Prostate gland (tissue), 2 donors: ENCODE data around the gene PDXK. TPM values are rescaled to one million over a fixed set of nuclear protein-coding genes. Genes with fewer than 3 reads are reported as not detected.
"Not testable (repeated sequence)": the region's sequence is repeated elsewhere in the genome, so short reads cannot be mapped to it uniquely, and the experiment has no call there.

Experiments used
- DNase-seq: peaks from one replicate; pipeline ENCODE4 v3.0.0-alpha.2; 2019; ENCODE audit warnings: low spot score
- H3K27ac ChIP-seq, 2 donors: fragments of 200-600 bp; sonication (generic); 2 replicates each; pipeline ENCODE4 v1.5.1; 2017 to 2019
- H3K27me3 ChIP-seq: fragments of 200-600 bp; sonication (generic); replicated peaks from 2 replicates; pipeline ENCODE4 v1.5.1; 2019; ENCODE audit not compliant: insufficient read depth
- H3K36me3 ChIP-seq, 2 donors: fragments of 200-600 bp; sonication (generic); 1 replicate in 1 of 2; 2 replicates in 1 of 2; pipeline versions ENCODE4 v1.5.1 to v1.8.1; 2017 to 2019
- H3K4me1 ChIP-seq: fragments of 200-600 bp; sonication (generic); replicated peaks from 2 replicates; pipeline ENCODE4 v1.5.1; 2019
- H3K4me3 ChIP-seq, 2 donors: fragments of 200-600 bp; sonication (generic); 2 replicates each; pipeline ENCODE4 v1.5.1; 2017 to 2019
- H3K9me3 ChIP-seq: fragments of 200-600 bp; sonication (generic); 2 replicates; pipeline ENCODE4 v1.5.1; 2017
- CTCF ChIP-seq, 4 experiments: fragments of 200-600 bp in 2 of 4; fragments of 450-650 bp in 2 of 4; sonication (generic) in 2 of 4; IDR thresholded peaks; 1 replicate in 3 of 4; 2 replicates in 1 of 4; pipeline ENCODE4 v1.5.1; 2016 to 2019; ENCODE audit warnings: antibody characterized with exemption in 4 of 4, mild to moderate bottlenecking in 2 of 4, moderate library complexity in 2 of 4
- POLR2A ChIP-seq: fragments of 450-650 bp; IDR thresholded peaks from one replicate; pipeline ENCODE4 v1.6.1; 2016; ENCODE audit warnings: antibody characterized with exemption, mild to moderate bottlenecking
- POLR2AphosphoS5 ChIP-seq: sonication (generic); formaldehyde crosslinking; IDR thresholded peaks from one replicate; pipeline ENCODE4 v1.6.1; 2017; ENCODE audit warnings: antibody characterized with exemption
- WGBS: methylation state at CpG from one replicate; pipeline ENCODE4 v1.1.5; 2018; 5-methylcytosine and 5-hydroxymethylcytosine counted together
- intact Hi-C: fragments of 100-400 bp; cut with DNase I; formaldehyde crosslinking; loops from one replicate; pipeline ENCODE4 v1.14.2; 2022
- total RNA-seq, 2 donors: library from RNA; depleted of rRNA; stranded (reverse); fragments of >200 nt; gene quantifications; one replicate each; pipeline ENCODE4 v1.1.0, GENCODE V29; 2016

The PDXK gene
- total RNA-seq, 2 donors from 2014 or later, result 61.4 to 161 TPM

- Histone ChIP-seq H3K27me3 (no peaks in the 10 kb centered on the region), H3K4me1 (no peaks in the 10 kb centered on the region), H3K4me3 (no peak overlapping the region), H3K36me3 (no peaks in the 10 kb centered on the region), H3K27ac (no peak overlapping the region), H3K9me3 (no peaks in the 10 kb centered on the region)
- no peak for DNase-seq
- intact Hi-C loops, result no loop called here
- TF ChIP-seq CTCF (IDR thresholded peaks at IDR 0.05) (no peak), POLR2AphosphoS5 (no peak), POLR2A (no peak)
- WGBS, result 89% methylated on average over 17 of the region's 17 CpGs
These were observed 22.7 kb upstream of the PDXK start for GRCh38 chr21:43696214-43696613.

GRCh38 chr21:43697758-43698643, 20.9 kb upstream of the PDXK start:
- no peaks in the 10 kb centered on the region for H3K27me3 ChIP-seq
- H3K27ac ChIP-seq, result no peak overlapping the region
- WGBS, result 88% methylated on average over 11 of the region's 11 CpGs
- intact Hi-C loops, result no loop called here
- H3K9me3 ChIP-seq, result no peaks in the 10 kb centered on the region
- no peak overlapping the region for H3K4me3 ChIP-seq
- H3K36me3 ChIP-seq, result no peaks in the 10 kb centered on the region
- TF ChIP-seq POLR2A, result no peak
- no peak for TF ChIP-seq POLR2AphosphoS5
- TF ChIP-seq CTCF (IDR thresholded peaks at IDR 0.05), result no peak
- DNase-seq, result no peak
- no peaks in the 10 kb centered on the region for H3K4me1 ChIP-seq

- H3K27me3 ChIP-seq, H3K9me3 ChIP-seq, H3K4me1 ChIP-seq, H3K27ac ChIP-seq, intact Hi-C loops, H3K36me3 ChIP-seq, DNase-seq, H3K4me3 ChIP-seq: not testable (repeated sequence)
- WGBS, result 84% methylated on average over 5 of the region's 5 CpGs
These were observed 19.5 kb upstream of the PDXK start for GRCh38 chr21:43699492-43699777.

- Histone ChIP-seq H3K4me3 (no peak overlapping the region), H3K9me3 (no peaks in the 10 kb centered on the region), H3K36me3 (no peaks in the 10 kb centered on the region), H3K27me3 (no peaks in the 10 kb centered on the region), H3K4me1 (no peaks in the 10 kb centered on the region), H3K27ac (no peak overlapping the region)
- DNase-seq, result no peak
- intact Hi-C loops, result no loop called here
- WGBS, result 74% methylated on average over 13 of the region's 13 CpGs
- TF ChIP-seq POLR2A (no peak), POLR2AphosphoS5 (no peak), CTCF (IDR thresholded peaks at IDR 0.05) (no peak)
These were observed 18.9 kb upstream of the PDXK start for GRCh38 chr21:43699933-43700599.

- WGBS, result 72% methylated on average over 29 of the region's 29 CpGs
- H3K4me1 ChIP-seq, result no peaks in the 10 kb centered on the region
- no peaks in the 10 kb centered on the region for H3K27me3 ChIP-seq
- TF ChIP-seq POLR2AphosphoS5 (no peak), CTCF (IDR thresholded peaks at IDR 0.05) (no peak), POLR2A (no peak)
- DNase-seq, result no peak
- no peak overlapping the region for H3K4me3 ChIP-seq
- no peak overlapping the region for H3K27ac ChIP-seq
- H3K9me3 ChIP-seq, result no peaks in the 10 kb centered on the region
- intact Hi-C loops, result no loop called here
- H3K36me3 ChIP-seq, result no peaks in the 10 kb centered on the region
These were observed 16.8 kb upstream of the PDXK start for GRCh38 chr21:43701936-43702784.
